H9 (cell line): ENCODE measurements around the gene CD28. TPM values are rescaled to one million over a fixed set of nuclear protein-coding genes. Genes with fewer than 3 reads are reported as not detected.
"Not testable (repeated sequence)": the region's sequence is repeated elsewhere in the genome, so short reads cannot be mapped to it uniquely, and the experiment has no call there.

Source experiments
- DNase-seq: peaks from one replicate; pipeline ENCODE4 v3.0.0-alpha.2; 2017
- H2AFZ ChIP-seq: one replicate; pipeline ENCODE4 v1.6.1; 2013; ENCODE audit warnings: mild to moderate bottlenecking, low read length, control low read depth, moderate library complexity
- H2AK5ac ChIP-seq: 2 replicates; pipeline ENCODE4 v1.6.1; 2013; ENCODE audit warnings: low read length, control low read depth, mixed read lengths; ENCODE audit not compliant: insufficient read length
- H2BK120ac ChIP-seq: one replicate; pipeline ENCODE4 v1.6.1; 2013; ENCODE audit warnings: low read depth, mild to moderate bottlenecking, low read length, control low read depth, inconsistent platforms; ENCODE audit not compliant: poor library complexity, severe bottlenecking
- H2BK12ac ChIP-seq: 2 replicates; pipeline ENCODE4 v1.6.1; 2013; ENCODE audit warnings: low read length, control low read depth, mixed read lengths, low read depth; ENCODE audit not compliant: insufficient read length
- H2BK15ac ChIP-seq: 2 replicates; pipeline ENCODE4 v1.6.1; 2013; ENCODE audit warnings: low read depth, low read length, control low read depth
- H2BK20ac ChIP-seq: one replicate; pipeline ENCODE4 v1.6.1; 2013; ENCODE audit warnings: low read depth, mild to moderate bottlenecking, low read length, control low read depth, inconsistent platforms; ENCODE audit not compliant: poor library complexity, severe bottlenecking
- H2BK5ac ChIP-seq: 2 replicates; pipeline ENCODE4 v1.6.1; 2013; ENCODE audit warnings: low read length, control low read depth, mixed read lengths; ENCODE audit not compliant: insufficient read length
- H3K14ac ChIP-seq: 2 replicates; pipeline ENCODE4 v1.6.1; 2013; ENCODE audit warnings: low read length, control low read depth; ENCODE audit not compliant: insufficient read depth
- H3K18ac ChIP-seq: 2 replicates; pipeline ENCODE4 v1.6.1; 2013; ENCODE audit warnings: low read depth, mild to moderate bottlenecking, mixed read lengths, low read length, control low read depth; ENCODE audit not compliant: insufficient read length
- H3K23ac ChIP-seq: 2 replicates; pipeline ENCODE4 v1.6.1; 2013; ENCODE audit warnings: low read length, control low read depth, mixed read lengths, low read depth; ENCODE audit not compliant: insufficient read length
- H3K23me2 ChIP-seq: 2 replicates; pipeline ENCODE4 v1.6.1; 2013; ENCODE audit warnings: low read depth, mild to moderate bottlenecking, mixed read lengths, low read length, control low read depth; ENCODE audit not compliant: insufficient read length, poor library complexity, severe bottlenecking
- H3K27ac ChIP-seq: 2 replicates; pipeline ENCODE4 v1.5.1; 2013; ENCODE audit warnings: low read length, control low read depth, mixed read lengths, low read depth; ENCODE audit not compliant: insufficient read length
- H3K27me3 ChIP-seq: 2 replicates; pipeline ENCODE4 v1.6.1; 2013; ENCODE audit warnings: low read length, control low read depth, inconsistent platforms; ENCODE audit not compliant: insufficient read depth
- H3K4ac ChIP-seq: 2 replicates; pipeline ENCODE4 v1.6.1; 2013; ENCODE audit warnings: low read depth, mild to moderate bottlenecking, control low read depth, inconsistent platforms, low read length, moderate library complexity
- H3K4me1 ChIP-seq: 2 replicates; pipeline ENCODE4 v1.6.1; 2013; ENCODE audit warnings: low read length, control low read depth, inconsistent platforms; ENCODE audit not compliant: insufficient read depth
- H3K4me2 ChIP-seq: 2 replicates; pipeline ENCODE4 v1.6.1; 2013; ENCODE audit warnings: low read length, control low read depth, mixed read lengths; ENCODE audit not compliant: insufficient read length, insufficient read depth
- H3K56ac ChIP-seq: 2 replicates; pipeline ENCODE4 v1.6.1; 2013; ENCODE audit warnings: low read depth, mild to moderate bottlenecking, mixed read lengths, low read length, control low read depth; ENCODE audit not compliant: insufficient read length
- H3K79me1 ChIP-seq: 2 replicates; pipeline ENCODE4 v1.6.1; 2013; ENCODE audit warnings: low read depth, mild to moderate bottlenecking, moderate library complexity, low read length, control low read depth, inconsistent platforms; ENCODE audit not compliant: insufficient read depth, poor library complexity, severe bottlenecking
- H3K79me2 ChIP-seq: 2 replicates; pipeline ENCODE4 v1.6.1; 2013; ENCODE audit warnings: low read length, control low read depth, inconsistent platforms; ENCODE audit not compliant: insufficient read depth
- H3K9ac ChIP-seq: 2 replicates; pipeline ENCODE4 v1.6.1; 2013; ENCODE audit warnings: low read length, control low read depth, mixed read lengths; ENCODE audit not compliant: insufficient read length; ENCODE audit errors: extremely low read depth
- H3K9me3 ChIP-seq: one replicate; pipeline ENCODE4 v1.6.1; 2013; ENCODE audit warnings: low read depth, low read length, inconsistent platforms; ENCODE audit not compliant: control insufficient read depth
- H3T11ph ChIP-seq: one replicate; pipeline ENCODE4 v1.6.1; 2013; ENCODE audit warnings: mild to moderate bottlenecking, low read length, control low read depth, inconsistent platforms
- H4K20me1 ChIP-seq: one replicate; pipeline ENCODE4 v1.6.1; 2013; ENCODE audit not compliant: control insufficient read depth, insufficient read length, insufficient read depth
- H4K5ac ChIP-seq: 2 replicates; pipeline ENCODE4 v1.6.1; 2013; ENCODE audit warnings: low read depth, mild to moderate bottlenecking, mixed read lengths, low read length, control low read depth; ENCODE audit not compliant: insufficient read length
- H4K8ac ChIP-seq: replicated peaks from 2 replicates; pipeline ENCODE4 v1.6.1; 2013; ENCODE audit warnings: low read length, control low read depth, mixed read lengths, low read depth; ENCODE audit not compliant: insufficient read length
- H4K91ac ChIP-seq: 2 replicates; pipeline ENCODE4 v1.6.1; 2013; ENCODE audit warnings: low read depth, mild to moderate bottlenecking, moderate library complexity, mixed read lengths, low read length, control low read depth; ENCODE audit not compliant: insufficient read length
- H3K27ac Mint-ChIP-seq, 3 experiments: 2 replicates in 2 of 3; 3 replicates in 1 of 3; pipeline ENCODE4 v1.8.0; 2020 to 2021; ENCODE audit warnings: mixed read lengths in 3 of 3, mild to moderate bottlenecking in 1 of 3, moderate library complexity in 1 of 3
- H3K27me3 Mint-ChIP-seq: 2 replicates; pipeline ENCODE4 v1.8.0; 2021; ENCODE audit warnings: low read depth, mild to moderate bottlenecking, moderate library complexity, mixed read lengths
- H3K36me3 Mint-ChIP-seq, 3 experiments: 2 replicates in 2 of 3; 3 replicates in 1 of 3; pipeline ENCODE4 v1.8.0; 2020 to 2021; ENCODE audit warnings: low read depth in 3 of 3, mixed read lengths in 3 of 3; ENCODE audit not compliant: insufficient read depth in 1 of 3
- H3K4me1 Mint-ChIP-seq, 2 experiments: 2 replicates each; pipeline ENCODE4 v1.8.0; 2020; ENCODE audit warnings: mixed read lengths in 2 of 2
- H3K4me3 Mint-ChIP-seq, 2 experiments: 2 replicates in 1 of 2; 3 replicates in 1 of 2; pipeline ENCODE4 v1.8.0; 2020 to 2021; ENCODE audit warnings: mild to moderate bottlenecking in 2 of 2, mixed read lengths in 2 of 2, moderate library complexity in 1 of 2
- H3K9me3 Mint-ChIP-seq, 2 experiments: 2 replicates in 1 of 2; 3 replicates in 1 of 2; pipeline ENCODE4 v1.8.0; 2020; ENCODE audit warnings: mild to moderate bottlenecking in 2 of 2, mixed read lengths in 2 of 2, moderate library complexity in 1 of 2
- CTCF ChIP-seq: fragments of 200-600 bp; sonication (generic); conservative IDR thresholded peaks from 3 replicates; pipeline ENCODE4 v1.8.0; 2021; ENCODE audit warnings: antibody characterized with exemption, mild to moderate bottlenecking
- WGBS: extraction: QIAGEN DNeasy Blood & Tissue Kit; methylation state at CpG from one replicate; pipeline ENCODE4 v1.1.7; 2013; ENCODE audit warnings: missing lambda C conversion rate, low lambda C conversion rate, mixed read lengths; ENCODE audit not compliant: insufficient read length; ENCODE audit errors: extremely low coverage; 5-methylcytosine and 5-hydroxymethylcytosine counted together
- total RNA-seq: library from RNA; stranded (reverse); gene quantifications from 2 replicates; pipeline ENCODE4 v1.2.1, GENCODE V29; 2021

The CD28 gene
- total RNA-seq, 1 experiment from 2014 or later: not detected

GRCh38 chr2:203697190-203697589 is 9.2 kb upstream of the CD28 start:
- H2AFZ ChIP-seq: no peak overlapping the region
- H3K9me3 Mint-ChIP-seq: peaks cover 0 to under 1% of the 10 kb centered on the region in 2 experiments; a peak in 3 of 5 replicates
- no peak overlapping the region for H4K5ac ChIP-seq
- H2AK5ac ChIP-seq: no peak overlapping the region
- H3K27ac Mint-ChIP-seq: no peak overlapping the region
- H4K20me1 ChIP-seq: no peaks in the 10 kb centered on the region
- H3K23me2 ChIP-seq: no peaks in the 10 kb centered on the region
- no peak overlapping the region for H4K8ac ChIP-seq
- H3K4me2 ChIP-seq: no peak overlapping the region
- no peak overlapping the region for H3K9ac ChIP-seq
- H3K4me3 Mint-ChIP-seq: no peak overlapping the region
- no peaks in the 10 kb centered on the region for H3K9me3 ChIP-seq
- no peaks in the 10 kb centered on the region for H3K4me1 Mint-ChIP-seq
- H3K56ac ChIP-seq: no peak overlapping the region
- H2BK15ac ChIP-seq: no peak overlapping the region
- H3K14ac ChIP-seq: no peak overlapping the region
- no peak overlapping the region for H3T11ph ChIP-seq
- TF ChIP-seq CTCF: no peak
- H3K4me1 ChIP-seq: no peaks in the 10 kb centered on the region
- H3K79me2 ChIP-seq: no peaks in the 10 kb centered on the region
- H3K23ac ChIP-seq: no peak overlapping the region
- no peak overlapping the region for H3K4ac ChIP-seq
- H2BK20ac ChIP-seq: no peak overlapping the region
- no peak overlapping the region for H4K91ac ChIP-seq
- H3K36me3 Mint-ChIP-seq: no peaks in the 10 kb centered on the region
- peaks cover 3% of the 10 kb centered on the region for H3K27me3 Mint-ChIP-seq
- no CpG with 5 or more reads among the region's 1 CpG for WGBS
- no peak overlapping the region for H2BK120ac ChIP-seq
- no peak overlapping the region for H3K27ac ChIP-seq
- H2BK5ac ChIP-seq: no peak overlapping the region
- no peak overlapping the region for H2BK12ac ChIP-seq
- H3K18ac ChIP-seq: no peak overlapping the region
- H3K79me1 ChIP-seq: no peaks in the 10 kb centered on the region
- no peaks in the 10 kb centered on the region for H3K27me3 ChIP-seq
- DNase-seq: no peak

- not testable (repeated sequence) for H3T11ph ChIP-seq, H3K14ac ChIP-seq, H3K36me3 Mint-ChIP-seq, H3K27me3 Mint-ChIP-seq, H4K8ac ChIP-seq, H4K5ac ChIP-seq, H3K4me1 ChIP-seq, H2BK20ac ChIP-seq, H3K27ac Mint-ChIP-seq, H4K20me1 ChIP-seq, H3K27me3 ChIP-seq, H3K4me1 Mint-ChIP-seq, H3K79me1 ChIP-seq, H3K9ac ChIP-seq, H3K4ac ChIP-seq, H3K23me2 ChIP-seq, H3K18ac ChIP-seq, H2AFZ ChIP-seq, H2BK120ac ChIP-seq, H2BK5ac ChIP-seq, H4K91ac ChIP-seq, H2BK12ac ChIP-seq, H3K56ac ChIP-seq, DNase-seq, H2AK5ac ChIP-seq, H3K9me3 ChIP-seq, H3K79me2 ChIP-seq, H2BK15ac ChIP-seq, H3K9me3 Mint-ChIP-seq, H3K23ac ChIP-seq, H3K27ac ChIP-seq, H3K4me2 ChIP-seq, H3K4me3 Mint-ChIP-seq
- no CpG with 5 or more reads among the region's 2 CpGs for WGBS
Observed at GRCh38 chr2:203697763-203698162, 8.7 kb upstream of the CD28 start.
